ENCODE results near the gene EIF4E1B.

DNA sequence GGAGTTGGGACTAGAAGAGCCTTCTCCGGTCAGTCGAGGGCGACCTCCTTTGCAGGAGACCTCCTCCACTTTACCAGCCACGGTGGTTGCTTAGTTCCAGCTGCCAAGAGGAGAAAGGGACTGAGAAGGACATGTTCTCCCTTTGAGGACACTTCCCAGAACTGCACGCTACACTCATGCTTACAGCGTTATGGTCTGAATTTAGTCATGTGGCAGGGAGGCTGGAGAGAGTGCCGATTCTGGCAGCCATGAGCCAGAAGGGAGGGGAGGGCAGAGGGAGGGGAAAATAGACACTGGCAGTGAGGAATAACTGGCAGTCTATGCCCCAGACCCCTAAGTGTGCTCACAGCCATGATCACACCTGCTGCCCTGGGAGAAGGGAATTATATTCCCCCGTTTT, 64.6 kb downstream of the EIF4E1B start:
- TF ChIP-seq, protein P1, sequence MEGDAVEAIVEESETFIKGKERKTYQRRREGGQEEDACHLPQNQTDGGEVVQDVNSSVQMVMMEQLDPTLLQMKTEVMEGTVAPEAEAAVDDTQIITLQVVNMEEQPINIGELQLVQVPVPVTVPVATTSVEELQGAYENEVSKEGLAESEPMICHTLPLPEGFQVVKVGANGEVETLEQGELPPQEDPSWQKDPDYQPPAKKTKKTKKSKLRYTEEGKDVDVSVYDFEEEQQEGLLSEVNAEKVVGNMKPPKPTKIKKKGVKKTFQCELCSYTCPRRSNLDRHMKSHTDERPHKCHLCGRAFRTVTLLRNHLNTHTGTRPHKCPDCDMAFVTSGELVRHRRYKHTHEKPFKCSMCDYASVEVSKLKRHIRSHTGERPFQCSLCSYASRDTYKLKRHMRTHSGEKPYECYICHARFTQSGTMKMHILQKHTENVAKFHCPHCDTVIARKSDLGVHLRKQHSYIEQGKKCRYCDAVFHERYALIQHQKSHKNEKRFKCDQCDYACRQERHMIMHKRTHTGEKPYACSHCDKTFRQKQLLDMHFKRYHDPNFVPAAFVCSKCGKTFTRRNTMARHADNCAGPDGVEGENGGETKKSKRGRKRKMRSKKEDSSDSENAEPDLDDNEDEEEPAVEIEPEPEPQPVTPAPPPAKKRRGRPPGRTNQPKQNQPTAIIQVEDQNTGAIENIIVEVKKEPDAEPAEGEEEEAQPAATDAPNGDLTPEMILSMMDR (IDR thresholded peaks at IDR 0.05; ENCODE audit: poor library complexity, severe bottlenecking) = no peak
- no peak for TF ChIP-seq RAD21 (conservative IDR thresholded peaks at IDR 0.05)
- no peak for TF ChIP-seq EP300 (conservative IDR thresholded peaks at IDR 0.05; ENCODE audit: poor library complexity, severe bottlenecking)
- TF ChIP-seq EZH2 (IDR thresholded peaks at IDR 0.05; ENCODE audit: borderline replicate concordance, insufficient read depth, low read length, poor library complexity, severe bottlenecking) = no peak
- no peak for TF ChIP-seq SMC3 (conservative IDR thresholded peaks at IDR 0.05; ENCODE audit: poor library complexity)
- TF ChIP-seq POLR2AphosphoS5 (IDR thresholded peaks at IDR 0.05) = no peak

All from neural cell (in vitro differentiated cells).